GM23338 (cell line): ENCODE data around the gene MESP2. TPM values are rescaled to one million over a fixed set of nuclear protein-coding genes. Genes with fewer than 3 reads are reported as not detected.
A peak's percentile ranks its signal among the peaks of the same experiment; 100 is the strongest.

Source experiments
- ATAC-seq: fragments of 200-7000 bp; cut with Tn5 transposase; 3 replicates; pipeline ENCODE4 v1.9.1; 2020
- DNase-seq: peaks from one replicate; pipeline ENCODE4 v3.0.0-alpha.2; 2015; ENCODE audit warnings: low spot score
- H2AFZ ChIP-seq: fragments of 200-600 bp; sonication (generic); 2 replicates; pipeline ENCODE4 v1.8.0; 2016; ENCODE audit warnings: antibody characterized with exemption, mild to moderate bottlenecking, moderate library complexity
- H3F3A ChIP-seq: fragments of 200-600 bp; sonication (generic); replicated peaks from 2 replicates; pipeline ENCODE4 v1.8.0; 2017; ENCODE audit warnings: antibody characterized with exemption, mixed run types, low read depth
- H3K27ac ChIP-seq: fragments of 200-600 bp; sonication (generic); 2 replicates; pipeline ENCODE4 v1.6.1; 2016; ENCODE audit warnings: low read depth
- H3K27me3 ChIP-seq: fragments of 200-600 bp; sonication (generic); 2 replicates; pipeline ENCODE4 v1.8.0; 2016; ENCODE audit warnings: mild to moderate bottlenecking, mixed run types, moderate library complexity; ENCODE audit not compliant: insufficient read depth
- H3K36me3 ChIP-seq: fragments of 200-600 bp; sonication (generic); 2 replicates; pipeline ENCODE4 v1.8.0; 2016; ENCODE audit warnings: mild to moderate bottlenecking; ENCODE audit not compliant: insufficient read depth
- H3K4me1 ChIP-seq: fragments of 200-600 bp; sonication (generic); 2 replicates; pipeline ENCODE4 v1.8.0; 2016; ENCODE audit warnings: mild to moderate bottlenecking, moderate library complexity; ENCODE audit not compliant: insufficient read depth
- H3K4me2 ChIP-seq: fragments of 200-600 bp; sonication (generic); 2 replicates; pipeline ENCODE4 v1.7.1; 2017; ENCODE audit warnings: mixed run types
- H3K4me3 ChIP-seq: fragments of 200-600 bp; sonication (generic); 2 replicates; pipeline ENCODE4 v1.6.1; 2016; ENCODE audit warnings: mixed run types
- H3K79me2 ChIP-seq: fragments of 200-600 bp; sonication (generic); replicated peaks from 2 replicates; pipeline ENCODE4 v1.8.0; 2017; ENCODE audit warnings: mild to moderate bottlenecking; ENCODE audit not compliant: insufficient read depth
- H3K9me2 ChIP-seq: fragments of 200-600 bp; sonication (generic); 2 replicates; pipeline ENCODE4 v1.8.0; 2017; ENCODE audit not compliant: insufficient read depth
- H4K20me1 ChIP-seq: fragments of 200-600 bp; sonication (generic); replicated peaks from 2 replicates; pipeline ENCODE4 v1.8.0; 2017; ENCODE audit warnings: mild to moderate bottlenecking; ENCODE audit not compliant: insufficient read depth
- H3K27ac Mint-ChIP-seq: 2 replicates; pipeline ENCODE4 v1.8.0; 2020; ENCODE audit warnings: inconsistent platforms, mild to moderate bottlenecking, moderate library complexity, mixed read lengths
- H3K27me3 Mint-ChIP-seq: 3 replicates; pipeline ENCODE4 v1.8.0; 2022; ENCODE audit warnings: low read depth, mild to moderate bottlenecking, moderate library complexity, mixed read lengths, inconsistent platforms; ENCODE audit not compliant: insufficient read depth, poor library complexity
- H3K36me3 Mint-ChIP-seq: 3 replicates; pipeline ENCODE4 v1.8.0; 2021; ENCODE audit warnings: low read depth, mild to moderate bottlenecking, inconsistent platforms, moderate library complexity, mixed read lengths
- H3K4me1 Mint-ChIP-seq: 3 replicates; pipeline ENCODE4 v1.8.0; 2020; ENCODE audit warnings: mild to moderate bottlenecking, inconsistent platforms, mixed read lengths
- H3K4me3 Mint-ChIP-seq: 3 replicates; pipeline ENCODE4 v1.8.0; 2021; ENCODE audit warnings: moderate library complexity, mild to moderate bottlenecking, inconsistent platforms, mixed read lengths
- H3K9me3 Mint-ChIP-seq: 3 replicates; pipeline ENCODE4 v1.8.0; 2020; ENCODE audit warnings: moderate library complexity, mild to moderate bottlenecking, inconsistent platforms, mixed read lengths
- CREB1 ChIP-seq: fragments of 250-450 bp; sonication (Bioruptor Pico); IDR thresholded peaks from 2 replicates; pipeline ENCODE4 v1.5.0; 2020; ENCODE audit warnings: low read depth, mild to moderate bottlenecking, moderate library complexity
- CTCF ChIP-seq, 2 experiments: fragments of 200-600 bp in 1 of 2; sonication (generic) in 1 of 2; conservative IDR thresholded peaks; 2 replicates each; pipeline versions ENCODE4 v1.5.1 to v1.6.1; 2016 to 2017; ENCODE audit warnings: antibody characterized with exemption in 2 of 2, low read depth in 2 of 2, mild to moderate bottlenecking in 2 of 2, moderate library complexity in 1 of 2
- ETS1 ChIP-seq: IDR thresholded peaks from 2 replicates; pipeline ENCODE4 v1.6.1; 2016; ENCODE audit warnings: antibody characterized with exemption
- EZH2 ChIP-seq: fragments of 200-600 bp; sonication (generic); IDR thresholded peaks from one replicate; pipeline ENCODE4 v1.8.0; 2017; ENCODE audit warnings: antibody characterized with exemption, mild to moderate bottlenecking, low read depth; ENCODE audit not compliant: unreplicated experiment
- EZH2phosphoT487 ChIP-seq: fragments of 200-600 bp; sonication (generic); IDR thresholded peaks from one replicate; pipeline ENCODE4 v1.8.1; 2018; ENCODE audit warnings: antibody characterized with exemption; ENCODE audit not compliant: unreplicated experiment
- NANOG ChIP-seq: IDR thresholded peaks from 2 replicates; pipeline ENCODE4 v1.6.1; 2016; ENCODE audit warnings: antibody characterized with exemption, borderline replicate concordance
- POLR2AphosphoS5 ChIP-seq: IDR thresholded peaks from 2 replicates; pipeline ENCODE4 v1.6.1; 2016; ENCODE audit warnings: antibody characterized with exemption, low read depth
- STAT1 ChIP-seq: IDR thresholded peaks from one replicate; pipeline ENCODE4 v1.6.1; 2016; ENCODE audit warnings: antibody characterized with exemption; ENCODE audit not compliant: unreplicated experiment
- ZNF114 ChIP-seq: fragments of 250-450 bp; sonication (Bioruptor Pico); IDR thresholded peaks from 2 replicates; pipeline ENCODE4 v1.5.0; 2020; ENCODE audit warnings: mild to moderate bottlenecking, moderate library complexity
- polyA plus RNA-seq: library from polyadenylated mRNA; unstranded; fragments of >200 nt; fragmentation: Nextera tagmentation; extraction: Ambion mirVana; gene quantifications from 2 replicates; pipeline ENCODE4 v1.2.1, GENCODE V29; 2016
- total RNA-seq: library from RNA; depleted of rRNA; stranded (reverse); fragments of >200 nt; shearing (Covaris generic); gene quantifications from 2 replicates; pipeline ENCODE4 v1.2.3, GENCODE V29; 2014

Gene MESP2
- total and polyA plus RNA-seq, 2 experiments from 2014 or later = 0.24 to 1.3 TPM

- no peak for TF ChIP-seq EZH2
- TF ChIP-seq STAT1 = no peak
- no peak for TF ChIP-seq CTCF (conservative IDR thresholded peaks at IDR 0.05; ENCODE audit: low read depth in 2 of 2)
- no peak for TF ChIP-seq ETS1
- TF ChIP-seq NANOG = no peak
Measured at GRCh38 chr15:89805241-89806209, 29.4 kb downstream of the MESP2 start (continued).

GRCh38 chr15:89806210-89806558 is 30.1 kb downstream of the MESP2 start:
- H3K36me3 Mint-ChIP-seq = no peaks in the 10 kb centered on the region; the same call in 2 of the 3 replicates

More at GRCh38 chr15:89806210-89806558, 30.1 kb downstream of the MESP2 start:
- Mint-ChIP-seq H3K27me3 (peaks cover 26% of the 10 kb centered on the region), H3K9me3 (no peaks in the 10 kb centered on the region), H3K4me1 (peaks cover 18% of the 10 kb centered on the region), H3K27ac (no peak overlapping the region), H3K4me3 (no peak overlapping the region)
- H3K4me2 ChIP-seq = no peak overlapping the region
- H2AFZ ChIP-seq = peak overlapping the region; percentile 43; the same call in 1 of the 2 replicates
- H3K27ac ChIP-seq = no peak overlapping the region
- ATAC-seq (peak; percentile 49), DNase-seq (peak; percentile 38)
- no peaks in the 10 kb centered on the region for H3K79me2 ChIP-seq
- H3K27me3 ChIP-seq = no peaks in the 10 kb centered on the region
- H3K4me3 ChIP-seq = no peak overlapping the region
- no peaks in the 10 kb centered on the region; the same call in 1 of the 2 replicates for H3K4me1 ChIP-seq
- no peaks in the 10 kb centered on the region for H3F3A ChIP-seq
- no peaks in the 10 kb centered on the region for H3K36me3 ChIP-seq
- no peaks in the 10 kb centered on the region for H3K9me2 ChIP-seq
- no peaks in the 10 kb centered on the region for H4K20me1 ChIP-seq
- TF ChIP-seq POLR2AphosphoS5 (no peak), STAT1 (no peak), NANOG (no peak), CREB1 (CRISPR knock-in tag) (no peak), ZNF114 (CRISPR knock-in tag) (no peak), CTCF (conservative IDR thresholded peaks at IDR 0.05; ENCODE audit: low read depth in 2 of 2) (no peak), EZH2phosphoT487 (no peak)
